SKM-1 (cell line): ENCODE results near the gene WDR45B.

Experiments
- DNase-seq: peaks from one replicate; lab custom pipeline; 2025; ENCODE audit not compliant: unreplicated experiment; lab: John Stamatoyannopoulos, UW

The WDR45B gene

DNA sequence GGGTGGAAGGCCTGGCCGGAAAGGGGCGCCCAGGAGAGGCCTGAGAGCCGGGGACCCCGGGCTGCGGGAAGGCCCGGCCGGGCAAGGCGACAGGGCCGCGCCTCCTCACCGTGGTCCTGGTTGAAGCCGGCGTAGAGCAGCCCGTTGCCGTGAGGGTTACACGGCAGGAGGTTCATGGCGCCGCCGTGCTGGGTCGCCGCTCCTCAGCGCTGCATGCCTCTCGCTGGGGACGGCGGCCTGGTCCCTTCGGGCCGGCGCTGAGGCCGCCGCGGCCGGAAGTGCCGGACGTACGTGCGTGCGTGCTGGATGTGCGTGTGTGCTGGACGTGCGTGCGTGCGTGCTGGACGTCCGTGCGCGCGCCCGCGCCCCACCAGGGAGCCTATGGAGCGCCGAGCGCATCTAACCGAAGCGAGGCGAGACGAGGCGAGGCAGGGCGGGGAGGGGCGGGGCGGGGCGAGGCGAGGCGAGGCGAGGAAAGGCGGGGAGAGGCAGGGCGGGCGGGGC is at the start of gene WDR45B:
WDR45B (minus strand) TSS at position 280 of the 504 bp plus-strand sequence; CDS start at position 176, 104 bp downstream.
- peak; percentile 82 for DNase-seq

GRCh38 chr17:82697808-82698064 is 49.5 kb upstream of the WDR45B start:
- no peak for DNase-seq

- DNase-seq = no peak
These were observed 48.9 kb upstream of the WDR45B start for GRCh38 chr17:82696916-82697807.

- DNase-seq = no peak
These were observed 48.0 kb upstream of the WDR45B start for GRCh38 chr17:82696259-82696658.

DNA sequence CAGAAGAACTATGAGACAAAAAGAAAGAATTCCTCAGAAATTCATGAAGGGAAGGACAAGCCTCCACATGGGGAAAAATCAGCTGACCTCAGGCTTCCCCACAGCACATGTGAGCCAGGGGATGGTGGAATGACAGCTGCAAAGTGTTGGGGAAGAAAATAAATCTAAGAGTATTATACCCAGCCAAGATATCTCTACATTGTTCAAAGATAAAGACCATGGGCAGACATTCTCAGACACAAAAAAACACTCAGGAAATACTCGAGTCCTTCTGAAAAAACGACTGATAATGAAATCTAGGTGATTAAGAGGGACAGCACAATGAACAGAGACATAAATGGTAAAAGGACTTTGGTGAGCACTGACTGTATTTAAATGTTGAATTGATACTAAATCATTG is 46.4 kb upstream of the WDR45B start:
- DNase-seq = no peak

- no peak for DNase-seq
These were observed 45.1 kb upstream of the WDR45B start for GRCh38 chr17:82693168-82693867.

DNA sequence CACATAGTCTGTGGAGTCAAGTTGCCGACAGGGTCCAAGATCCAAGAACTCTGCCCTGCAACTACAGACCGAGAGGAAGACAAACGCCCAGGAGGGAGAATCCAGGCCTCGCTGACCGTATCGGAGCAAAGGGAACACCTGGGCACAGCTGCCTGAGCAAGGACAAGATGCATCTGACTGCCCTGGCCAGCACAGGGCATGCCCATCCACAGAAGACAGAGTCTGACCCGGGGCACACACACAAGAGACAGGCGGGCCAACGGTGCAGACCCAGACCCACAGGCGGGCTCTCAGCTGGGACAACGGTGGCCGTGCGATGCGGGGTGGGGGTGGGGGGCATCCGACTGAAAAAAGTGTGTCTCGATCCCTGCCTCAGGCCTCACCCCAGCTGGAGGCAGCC is 44.0 kb upstream of the WDR45B start:
- no peak for DNase-seq

GRCh38 chr17:82691714-82692113 is 43.5 kb upstream of the WDR45B start:
- DNase-seq = no peak

- no peak for DNase-seq
These were observed 42.7 kb upstream of the WDR45B start for GRCh38 chr17:82690786-82691489.

DNA sequence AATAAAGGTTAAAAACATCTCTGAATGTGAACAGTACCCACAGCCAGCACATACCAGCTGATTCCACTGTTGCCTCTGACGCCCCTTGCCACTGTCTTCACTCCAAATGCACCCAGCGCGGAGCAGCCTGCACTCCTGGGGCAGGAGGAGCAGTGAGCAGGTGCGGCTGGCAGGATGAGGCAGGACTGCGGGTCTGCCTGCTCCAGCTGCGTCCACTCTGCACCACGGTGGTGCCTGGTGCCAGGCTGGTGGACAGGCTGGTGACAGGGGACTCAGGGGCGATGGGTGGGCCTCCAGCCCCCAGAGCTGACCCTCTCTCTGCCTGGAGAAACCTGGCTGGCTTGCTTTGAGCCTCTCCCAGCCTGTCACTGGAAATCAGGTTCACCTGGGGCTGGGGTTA is 40.8 kb upstream of the WDR45B start:
- no peak for DNase-seq

- no peak for DNase-seq
These were observed 39.6 kb upstream of the WDR45B start for GRCh38 chr17:82687871-82688270.

DNA sequence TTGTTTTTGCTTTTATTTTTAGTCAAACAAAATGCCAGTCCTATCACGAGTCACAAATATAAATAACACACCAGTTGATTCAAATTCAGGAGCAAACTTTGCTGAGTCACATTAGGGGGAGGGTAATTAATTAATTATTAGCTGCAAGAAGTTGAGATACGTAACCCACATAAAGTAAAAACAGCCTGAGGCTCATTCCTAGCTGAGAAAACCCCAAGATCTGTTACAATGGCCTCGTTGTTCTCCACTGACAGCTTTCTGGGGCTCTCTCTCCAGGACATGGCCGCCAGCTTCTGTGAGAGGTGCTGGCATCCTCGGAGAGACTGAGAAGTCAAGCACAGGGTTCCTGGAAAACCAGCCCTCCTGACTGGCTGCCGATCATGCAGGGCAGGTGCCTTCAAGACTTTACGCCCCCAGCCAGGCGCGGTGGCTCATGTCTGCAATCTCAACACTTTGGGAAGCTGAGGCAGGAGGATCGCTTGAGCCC is 39.2 kb upstream of the WDR45B start:
- DNase-seq = no peak

DNA sequence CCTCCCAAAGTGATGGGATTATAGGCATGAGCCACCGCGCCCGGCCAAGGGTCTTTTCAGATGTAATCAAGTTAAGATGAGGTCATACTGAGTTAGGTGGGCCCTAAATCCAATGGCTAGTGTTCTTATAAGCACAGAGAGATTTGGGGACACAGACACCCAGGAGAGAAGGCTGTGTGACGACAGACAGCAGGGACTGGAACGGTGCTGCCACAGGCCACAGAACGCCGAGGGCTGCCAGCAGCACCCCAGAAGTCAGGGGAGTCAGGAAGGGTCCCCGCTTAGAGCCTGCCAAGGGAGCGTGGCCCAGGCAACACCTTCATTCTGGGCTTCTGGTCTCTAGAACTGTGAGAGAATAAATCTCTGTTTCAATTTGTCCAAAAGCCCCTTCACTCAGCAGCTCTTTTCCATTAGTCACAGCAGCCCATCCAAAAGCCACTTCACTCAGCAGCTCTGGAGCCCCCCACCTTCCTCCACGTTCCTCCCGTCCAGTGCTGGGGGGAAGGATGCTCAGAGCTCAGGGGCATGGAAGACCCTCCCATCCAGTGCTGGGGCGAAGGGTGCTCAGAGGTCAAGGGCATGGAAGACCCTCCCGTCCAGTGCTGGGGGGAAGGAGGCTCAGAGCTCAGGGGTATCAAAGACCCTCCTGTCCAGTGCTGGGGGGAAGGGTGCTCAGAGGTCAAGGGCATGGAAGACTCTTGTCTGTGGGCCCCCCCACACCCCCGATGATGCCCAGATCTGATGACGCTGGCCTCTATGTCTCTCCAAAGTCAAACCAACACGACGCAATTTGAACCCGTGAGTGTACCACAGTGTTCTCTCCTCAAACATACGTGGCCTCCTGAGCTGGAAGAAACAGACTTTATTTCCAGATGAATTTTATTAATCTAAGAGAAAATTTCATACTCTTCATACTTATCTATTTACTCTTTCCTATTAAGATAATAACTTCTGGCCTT is 38.4 kb upstream of the WDR45B start:
- DNase-seq = no peak

DNA sequence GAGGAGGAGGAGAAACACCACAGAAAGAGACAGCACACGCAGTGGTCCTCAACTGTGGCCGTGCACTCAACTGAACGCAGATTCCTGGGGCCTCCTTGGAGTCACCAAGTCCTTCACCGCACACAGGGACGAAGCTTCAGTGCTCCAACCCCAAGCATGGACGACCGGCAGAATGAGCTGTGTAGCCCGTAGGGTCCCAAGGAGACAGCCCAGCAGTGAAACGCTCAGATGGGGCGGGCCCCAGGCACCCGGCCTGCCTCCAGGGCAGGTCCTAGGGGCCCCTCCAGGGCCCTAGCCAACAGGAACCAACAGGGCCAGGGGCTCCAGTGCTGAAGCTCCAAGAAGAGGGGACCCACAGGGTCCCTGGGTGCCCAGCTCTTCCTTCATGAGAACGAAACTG is 37.0 kb upstream of the WDR45B start:
- no peak for DNase-seq

- DNase-seq = no peak
These were observed 36.1 kb upstream of the WDR45B start for GRCh38 chr17:82684228-82684841.

GRCh38 chr17:82683534-82683933 is 35.3 kb upstream of the WDR45B start:
- DNase-seq = no peak

DNA sequence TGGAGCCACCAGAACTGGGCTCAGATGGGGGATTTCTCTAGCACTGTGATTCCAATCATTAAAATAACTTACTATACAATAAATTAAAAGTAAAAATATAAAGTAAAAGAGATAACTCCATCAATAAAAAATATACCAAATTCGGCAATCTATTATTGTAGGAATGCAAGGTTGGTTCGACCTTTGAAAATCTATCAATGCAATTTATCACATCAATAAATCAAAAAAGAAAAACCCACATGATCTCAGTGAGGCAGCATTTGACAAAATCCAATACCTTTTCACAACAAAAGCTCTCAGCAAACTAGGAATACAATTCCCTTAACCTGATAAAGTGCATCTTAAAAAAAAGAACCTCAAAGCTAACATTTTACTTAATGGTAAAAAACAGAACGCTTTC is 33.3 kb upstream of the WDR45B start:
- DNase-seq = no peak

- DNase-seq = no peak
These were observed 31.6 kb upstream of the WDR45B start for GRCh38 chr17:82679586-82680465.

- no peak for DNase-seq
These were observed 30.1 kb upstream of the WDR45B start for GRCh38 chr17:82678265-82678891.
